Upper lobe of left lung (tissue), 6 donors: ENCODE results near the gene MIGA1. TPM values are rescaled to one million over a fixed set of nuclear protein-coding genes. Genes with fewer than 3 reads are reported as not detected.
A peak's percentile ranks its signal among the peaks of the same experiment; 100 is the strongest.
"Not testable (repeated sequence)": the region's sequence is repeated elsewhere in the genome, so short reads cannot be mapped to it uniquely, and the experiment has no call there.

Experiments
- ATAC-seq, 2 donors: fragments of 200-7000 bp; cut with Tn5 transposase; one replicate each; pipeline ENCODE4 v1.9.1; 2022; ENCODE audit warnings: mild to moderate bottlenecking in 2 of 2, moderate library complexity in 2 of 2; ENCODE audit not compliant: low FRiP score in 2 of 2
- DNase-seq, 2 donors: peaks; one replicate each; pipeline ENCODE4 v3.0.0-alpha.2; 2019 to 2020
- H3K27ac ChIP-seq, 4 donors: fragments of 200-600 bp; sonication (generic); one replicate each; pipeline ENCODE4 v1.5.1; 2016 to 2019
- H3K27me3 ChIP-seq, 4 donors: fragments of 200-600 bp; sonication (generic); one replicate each; pipeline ENCODE4 v1.5.1; 2017 to 2019
- H3K36me3 ChIP-seq, 4 donors: fragments of 200-600 bp; sonication (generic); one replicate each; pipeline ENCODE4 v1.5.1; 2016 to 2019
- H3K4me1 ChIP-seq, 4 donors: fragments of 200-600 bp; sonication (generic); one replicate each; pipeline ENCODE4 v1.5.1; 2018 to 2019
- H3K4me3 ChIP-seq, 4 donors: fragments of 200-600 bp; sonication (generic); one replicate each; pipeline ENCODE4 v1.5.1; 2017 to 2019; ENCODE audit warnings: mild to moderate bottlenecking in 2 of 4, moderate library complexity in 1 of 4
- H3K9me3 ChIP-seq, 4 donors: fragments of 200-600 bp; sonication (generic); one replicate each; pipeline ENCODE4 v1.5.1; 2018 to 2019
- CTCF ChIP-seq, 6 experiments: fragments of 450-650 bp in 4 of 6; fragments of 200-600 bp in 2 of 6; sonication (generic) in 2 of 6; IDR thresholded peaks; one replicate each; pipeline ENCODE4 v1.5.1; 2016 to 2019; ENCODE audit warnings: antibody characterized with exemption in 6 of 6
- EP300 ChIP-seq, 4 donors: sonication (generic); formaldehyde crosslinking; IDR thresholded peaks; one replicate each; pipeline ENCODE4 v1.5.1; 2017; ENCODE audit warnings: antibody characterized with exemption in 4 of 4, control low read depth in 2 of 4
- POLR2A ChIP-seq, 4 donors: fragments of 450-650 bp; IDR thresholded peaks; one replicate each; pipeline ENCODE4 v1.5.1; 2016 to 2017; ENCODE audit warnings: antibody characterized with exemption in 4 of 4, mild to moderate bottlenecking in 2 of 4
- POLR2AphosphoS5 ChIP-seq, 2 donors: sonication (generic); formaldehyde crosslinking; IDR thresholded peaks; one replicate each; pipeline ENCODE4 v1.5.1; 2017; ENCODE audit warnings: antibody characterized with exemption in 2 of 2
- WGBS, 2 donors: methylation state at CpG; one replicate each; pipeline ENCODE4 v1.1.5; 2017 to 2018; 5-methylcytosine and 5-hydroxymethylcytosine counted together
- total RNA-seq, 6 donors: library from RNA; depleted of rRNA in 4 of 6; stranded (reverse); fragments of >200 nt in 4 of 6; gene quantifications; one replicate each; pipeline versions ENCODE4 v1.1.0 to v1.2.1, GENCODE V29; 2016 to 2021
- donor health status: DM: no; HTN: no; CAD: no; lungs with moderate emphysema.
- donor health status: DM: no; HTN: yes; CAD: no; lungs with severe emphysema.

MIGA1 gene
- total RNA-seq, 6 donors from 2014 or later: 7.7 to 19.2 (median 13.5) TPM

GRCh38 chr1:77796695-77797405, 17.4 kb downstream of the MIGA1 start:
- ATAC-seq: no peak
- Histone ChIP-seq H3K9me3 (no peaks in the 10 kb centered on the region), H3K27ac (no peak overlapping the region), H3K36me3 (peaks cover 0 to 9% (median 0%) of the 10 kb centered on the region in 4 donors), H3K4me1 (no peaks in the 10 kb centered on the region), H3K4me3 (no peak overlapping the region), H3K27me3 (no peaks in the 10 kb centered on the region)
- 87 to 90% methylated on average over 5 of the region's 5 CpGs for WGBS, 2 donors
- DNase-seq: no peak
- no peak for TF ChIP-seq POLR2AphosphoS5 (IDR thresholded peaks at IDR 0.05)

- ATAC-seq: no peak
- TF ChIP-seq POLR2A (IDR thresholded peaks at IDR 0.05) (no peak), POLR2AphosphoS5 (IDR thresholded peaks at IDR 0.05) (no peak), EP300 (IDR thresholded peaks at IDR 0.05) (no peak), CTCF (IDR thresholded peaks at IDR 0.05) (no peak)
These were observed 18.5 kb downstream of the MIGA1 start for GRCh38 chr1:77797991-77798390.

GRCh38 chr1:77802026-77802425, 22.6 kb downstream of the MIGA1 start:
- ATAC-seq: no peak
- Histone ChIP-seq H3K9me3 (no peaks in the 10 kb centered on the region), H3K27me3 (no peaks in the 10 kb centered on the region), H3K27ac (no peak overlapping the region), H3K4me1 (no peaks in the 10 kb centered on the region), H3K4me3 (no peak overlapping the region), H3K36me3 (peaks cover 0 to 47% (median 6%) of the 10 kb centered on the region in 4 donors)
- DNase-seq: no peak
- 99 to 100% methylated on average over 2 of the region's 2 CpGs for WGBS, 2 donors
- TF ChIP-seq POLR2A (IDR thresholded peaks at IDR 0.05): no peak

More at GRCh38 chr1:77797991-77798390, 18.5 kb downstream of the MIGA1 start:
- DNase-seq: no peak
- Histone ChIP-seq H3K27me3 (no peaks in the 10 kb centered on the region), H3K4me1 (no peaks in the 10 kb centered on the region), H3K9me3 (no peaks in the 10 kb centered on the region), H3K27ac (no peak overlapping the region), H3K4me3 (no peak overlapping the region), H3K36me3 (peaks cover 0 to 18% (median 0%) of the 10 kb centered on the region in 4 donors)

- 47 to 67% methylated on average over 2 of the region's 2 CpGs for WGBS, 2 donors
- ATAC-seq (no peak), DNase-seq (no peak)
- Histone ChIP-seq H3K27ac (no peak overlapping the region), H3K9me3 (no peaks in the 10 kb centered on the region), H3K4me1 (no peaks in the 10 kb centered on the region), H3K4me3 (no peak overlapping the region), H3K27me3 (no peaks in the 10 kb centered on the region), H3K36me3 (peaks cover 0 to 60% (median 17%) of the 10 kb centered on the region in 4 donors)
- TF ChIP-seq POLR2AphosphoS5 (IDR thresholded peaks at IDR 0.05) (no peak), POLR2A (IDR thresholded peaks at IDR 0.05) (no peak), CTCF (IDR thresholded peaks at IDR 0.05) (no peak), EP300 (IDR thresholded peaks at IDR 0.05) (no peak)
These were observed 23.9 kb downstream of the MIGA1 start for GRCh38 chr1:77803371-77803770.

GRCh38 chr1:77809787-77810462, 30.5 kb downstream of the MIGA1 start:
- H3K9me3 ChIP-seq, H3K27me3 ChIP-seq, H3K4me3 ChIP-seq, DNase-seq, H3K27ac ChIP-seq, H3K4me1 ChIP-seq: not testable (repeated sequence)
- H3K36me3 ChIP-seq: peaks cover 0 to 62% (median 26%) of the 10 kb centered on the region in 4 donors
- WGBS, 2 donors: 79 to 80% methylated on average over 2 of the region's 3 CpGs
- peak in 1 of 2 donors; percentile 35 for ATAC-seq

GRCh38 chr1:77811589-77811988, 32.1 kb downstream of the MIGA1 start:
- WGBS, 2 donors: 98 to 99% methylated on average over 6 to 18 of the region's 21 CpGs
- not testable (repeated sequence) for H3K9me3 ChIP-seq, H3K4me1 ChIP-seq, H3K4me3 ChIP-seq, H3K27me3 ChIP-seq, H3K27ac ChIP-seq, DNase-seq
- peaks cover 0 to 68% (median 26%) of the 10 kb centered on the region in 4 donors for H3K36me3 ChIP-seq
- peak in 1 of 2 donors; percentile 42 for ATAC-seq
